K562 (cell line): Measurements from ENCODE around the gene DMGDH. TPM values are rescaled to one million over a fixed set of nuclear protein-coding genes. Genes with fewer than 3 reads are reported as not detected.

Experiments
- ATAC-seq: fragments of 200-7000 bp; cut with Tn5 transposase; 3 replicates; pipeline ENCODE4 v1.9.1; 2020; ENCODE audit warnings: moderate library complexity
- BruUV-seq: library from RNA; stranded (reverse); fragments of 400-500 nt; replicated peaks from 2 replicates; lab custom pipeline; 2021; lab: Mats Ljungman, UMichigan
- CTCF ChIA-PET: fragments of 300-600 bp; formaldehyde crosslinking; extraction: SDS; loops from one replicate; lab custom pipeline; 2021; ENCODE audit warnings: low intra/inter-chr PET ratio; lab: Yijun Ruan, JAX
- POLR2A ChIA-PET: fragments of 300-600, 350-650 bp; sonication (Branson Sonifier 250); formaldehyde crosslinking; extraction: SDS; loops from one replicate; lab custom pipeline; 2021; ENCODE audit warnings: antibody characterized with exemption, inconsistent platforms; lab: Yijun Ruan, JAX
- DNase-seq, 4 experiments: peaks; one replicate each; pipeline versions ENCODE4 v3.0.0 to v3.0.0-alpha.2; 2011 to 2018; ENCODE audit warnings: low spot score in 3 of 4, mixed read lengths in 3 of 4; ENCODE audit errors: extremely low read depth in 1 of 4
- FAIRE-seq: peaks from 2 replicates; lab custom pipeline; 2011; peaks lifted over from hg19 to GRCh38; lab: Jason Lieb, UNC
- H2AFZ ChIP-seq: 2 replicates; pipeline ENCODE4 v1.6.0; 2011; ENCODE audit warnings: low read depth, low read length, control low read depth, inconsistent platforms
- H3K27ac ChIP-seq: fragments of 200-600 bp; 3 replicates; pipeline ENCODE4 v1.8.0; 2011; ENCODE audit warnings: low read depth, mild to moderate bottlenecking, control low read depth, inconsistent platforms, low read length, moderate library complexity, mixed read lengths; ENCODE audit errors: extremely low read depth
- H3K27me3 ChIP-seq, 2 experiments: fragments of 300-600 bp in 1 of 2; 2 replicates in 1 of 2; 3 replicates in 1 of 2; pipeline versions ENCODE4 v1.6.0 to v1.8.0; 2011; ENCODE audit warnings: inconsistent platforms in 2 of 2, low read length in 2 of 2, mild to moderate bottlenecking in 1 of 2, mixed read lengths in 1 of 2, moderate library complexity in 1 of 2; ENCODE audit not compliant: control insufficient read depth in 2 of 2, insufficient read depth in 2 of 2
- H3K36me3 ChIP-seq: fragments of 300-600 bp; 3 replicates; pipeline ENCODE4 v1.8.0; 2011; ENCODE audit warnings: mild to moderate bottlenecking, low read length, inconsistent platforms; ENCODE audit not compliant: control insufficient read depth, insufficient read depth
- H3K4me1 ChIP-seq, 2 experiments: fragments of 200-600 bp in 1 of 2; replicated peaks in 1 of 2; 2 replicates in 1 of 2; 3 replicates in 1 of 2; pipeline versions ENCODE4 v1.5.1 to v1.8.0; 2011; ENCODE audit warnings: inconsistent platforms in 2 of 2, low read length in 2 of 2, mild to moderate bottlenecking in 1 of 2, mixed read lengths in 1 of 2, moderate library complexity in 1 of 2; ENCODE audit not compliant: control insufficient read depth in 2 of 2, insufficient read depth in 2 of 2
- H3K4me2 ChIP-seq: 2 replicates; pipeline ENCODE4 v1.6.1; 2011; ENCODE audit warnings: low read length, control low read depth, inconsistent platforms, mixed read lengths; ENCODE audit not compliant: insufficient read depth
- H3K4me3 ChIP-seq: fragments of 200-600 bp; sonication (generic), shearing (Covaris generic); 2 replicates; pipeline ENCODE4 v1.5.1; 2016; ENCODE audit warnings: control low read depth, inconsistent platforms
- H3K79me2 ChIP-seq: fragments of 200-600 bp; 3 replicates; pipeline ENCODE4 v1.8.0; 2011; ENCODE audit warnings: low read length, inconsistent platforms; ENCODE audit not compliant: control insufficient read depth, insufficient read depth
- H3K9ac ChIP-seq, 2 experiments: 2 replicates each; pipeline versions ENCODE4 v1.6.0 to v1.6.1; 2011; ENCODE audit warnings: low read depth in 2 of 2, low read length in 2 of 2, control low read depth in 1 of 2, inconsistent platforms in 1 of 2, mild to moderate bottlenecking in 1 of 2, mixed read lengths in 1 of 2; ENCODE audit not compliant: insufficient read depth in 1 of 2
- H3K9me1 ChIP-seq: one replicate; pipeline ENCODE4 v1.6.0; 2011; ENCODE audit warnings: inconsistent platforms, mild to moderate bottlenecking, low read length, moderate library complexity; ENCODE audit not compliant: control insufficient read depth, insufficient read depth
- H3K9me3 ChIP-seq: replicated peaks from 2 replicates; pipeline ENCODE4 v1.5.1; 2011; ENCODE audit warnings: low read depth, low read length, inconsistent platforms; ENCODE audit not compliant: control insufficient read depth, insufficient read depth
- H4K20me1 ChIP-seq: replicated peaks from 2 replicates; pipeline ENCODE4 v1.6.1; 2011; ENCODE audit warnings: low read length, inconsistent platforms, mixed read lengths; ENCODE audit not compliant: control insufficient read depth, insufficient read depth
- BRCA1 ChIP-seq, 2 experiments: fragments of 450-650 bp in 1 of 2; sonication (generic) in 1 of 2; formaldehyde crosslinking in 1 of 2; IDR thresholded peaks; 2 replicates each; pipeline versions ENCODE4 v1.5.0 to v1.6.1; 2017 to 2020; ENCODE audit warnings: mild to moderate bottlenecking in 1 of 2, missing genetic modification reagents in 1 of 2
- FIP1L1 ChIP-seq: fragments of 200-400 bp; formaldehyde crosslinking; IDR thresholded peaks from 2 replicates; pipeline ENCODE4 v1.6.1; 2018; ENCODE audit warnings: mild to moderate bottlenecking, low read depth, low read length; ENCODE audit not compliant: poor library complexity, severe bottlenecking
- HDAC2 ChIP-seq: fragments of 450-650 bp; IDR thresholded peaks from 2 replicates; pipeline ENCODE4 v1.6.1; 2016; ENCODE audit warnings: mild to moderate bottlenecking
- HIVEP1 ChIP-seq: fragments of 250-450 bp; sonication (Bioruptor Pico); IDR thresholded peaks from 2 replicates; pipeline ENCODE4 v1.4.0; 2020; ENCODE audit warnings: mild to moderate bottlenecking
- HSF4 ChIP-seq: fragments of 250-450 bp; sonication (Bioruptor Pico); IDR thresholded peaks from 2 replicates; pipeline ENCODE4 v2.1.2; 2022; ENCODE audit warnings: mild to moderate bottlenecking, moderate library complexity, borderline replicate concordance
- MBD2 ChIP-seq: sonication (generic); IDR thresholded peaks from 2 replicates; pipeline ENCODE4 v1.6.1; 2016; ENCODE audit warnings: low read depth, borderline replicate concordance
- SAFB ChIP-seq: fragments of 200-400 bp; formaldehyde crosslinking; IDR thresholded peaks from 2 replicates; pipeline ENCODE4 v1.6.1; 2017; ENCODE audit warnings: low read depth, low read length, borderline replicate concordance
- ZNF347 ChIP-seq: fragments of 450-650 bp; formaldehyde crosslinking; IDR thresholded peaks from 2 replicates; pipeline ENCODE4 v1.4.0; 2020; ENCODE audit warnings: low read depth, mild to moderate bottlenecking, moderate library complexity
- WGBS: fragments of 100-300 bp; shearing (Covaris generic); methylation state at CpG from one replicate; pipeline ENCODE4 v1.1.6; 2016; ENCODE audit warnings: low coverage, mixed read lengths; ENCODE audit not compliant: insufficient coverage; ENCODE audit errors: missing lambda C conversion rate; 5-methylcytosine and 5-hydroxymethylcytosine counted together
- in situ Hi-C: fragments of 300-500 bp; cut with MboI; formaldehyde crosslinking; loops from 4 replicates; pipeline ENCODE4 v1.15.0; 2018; ENCODE audit warnings: inconsistent platforms, mixed read lengths
- intact Hi-C: fragments of 100-400 bp; cut with micrococcal nuclease; formaldehyde crosslinking; loops from 2 replicates; pipeline ENCODE4 v1.14.2; 2022
- polyA plus RNA-seq, 8 experiments: library from polyadenylated mRNA; depleted of rRNA in 4 of 8; stranded (reverse) in 5 of 8; unstranded in 3 of 8; fragments of >200 nt; fragmentation: Nextera tagmentation in 2 of 8; fragmentation: Illumina TruSeq in 1 of 8; extraction: Ambion mirVana in 2 of 8; extraction: Trizol in 1 of 8; gene quantifications; 2 replicates each; pipeline versions ENCODE4 v1.2.1 to v1.2.3, GENCODE V29; 2011 to 2014; ENCODE audit warnings: inconsistent platforms in 1 of 8, missing spikeins in 1 of 8
- total RNA-seq, 7 experiments: library from RNA; depleted of rRNA in 6 of 7; stranded (reverse); fragments of >200 nt in 6 of 7; fragmentation: Illumina TruSeq in 2 of 7; extraction: Trizol in 2 of 7; gene quantifications; 2 replicates each; pipeline versions ENCODE4 v1.2.1 to v1.2.3, GENCODE V29; 2011 to 2021; ENCODE audit warnings: low replicate concordance in 1 of 7
- TF ChIP-seq, protein P1 (sequence below): sonication (generic); formaldehyde crosslinking; IDR thresholded peaks from 2 replicates; pipeline ENCODE4 v1.8.1; 2022; ENCODE audit warnings: missing genetic modification reagents
- TF ChIP-seq, protein P2 (sequence below), 2 experiments: IDR thresholded peaks; 2 replicates each; pipeline ENCODE4 v1.6.1; 2011; ENCODE audit warnings: borderline replicate concordance in 1 of 2, control low read depth in 1 of 2, low read depth in 1 of 2, low read length in 1 of 2, mild to moderate bottlenecking in 1 of 2, mixed read lengths in 1 of 2, moderate library complexity in 1 of 2; ENCODE audit not compliant: insufficient read depth in 1 of 2, insufficient read length in 1 of 2, poor library complexity in 1 of 2, severe bottlenecking in 1 of 2; ENCODE audit errors: extremely low read depth in 1 of 2

DMGDH gene
- total and polyA plus RNA-seq, 9 of the 15 experiments (the other 6 are each of a cell fraction or from before 2014, with no cell fraction given): 0.13 to 0.58 TPM; not detected in 7

DNA sequence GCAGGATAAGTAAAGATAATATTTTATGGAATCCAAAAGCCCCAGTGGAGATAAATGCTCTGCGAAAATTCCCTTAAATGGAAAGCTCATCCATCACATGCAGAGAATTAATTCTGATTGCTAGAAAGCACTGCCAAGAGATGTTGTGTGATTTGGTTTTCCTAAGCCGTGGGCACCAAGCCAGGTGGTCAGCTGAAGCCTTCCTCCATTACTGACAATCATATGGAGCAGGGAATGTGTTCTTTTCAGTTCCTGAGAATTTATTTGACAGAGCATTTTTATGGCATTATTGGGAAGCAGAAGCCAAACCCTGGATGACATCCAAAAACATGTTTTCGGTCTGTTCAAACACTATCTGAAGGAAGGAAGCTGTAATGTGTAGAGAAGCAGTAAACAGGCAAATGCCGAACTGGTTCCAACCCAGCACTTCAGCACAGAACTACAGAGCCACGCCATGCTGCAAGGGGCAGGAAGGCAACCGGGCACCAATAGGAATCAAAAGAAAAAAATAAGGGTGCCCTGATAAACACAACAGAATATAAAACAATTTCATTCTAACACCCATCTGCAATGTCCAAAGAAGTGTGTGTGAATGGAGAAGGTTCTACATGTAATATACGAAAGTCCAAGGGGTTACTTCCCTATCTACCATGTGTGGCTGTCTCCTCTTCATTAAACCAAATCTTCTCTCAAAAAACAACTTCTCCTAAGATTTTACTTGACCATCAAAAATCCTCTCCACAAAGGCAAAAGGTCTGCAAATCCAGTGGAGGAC is 96.6 kb downstream of the DMGDH start:
- ChIA-PET POLR2A (no interaction called here), CTCF (no interaction called here)
- H3K4me3 ChIP-seq: no peak overlapping the region
- no peak for DNase-seq
- no peaks in the 10 kb centered on the region for H3K36me3 ChIP-seq
- no peaks in the 10 kb centered on the region for H3K9me3 ChIP-seq
- no peak for FAIRE-seq
- peaks cover 12 to 17% of the 10 kb centered on the region in 2 experiments; a peak in 3 of 5 replicates for H3K27me3 ChIP-seq
- no peaks in the 10 kb centered on the region for H3K79me2 ChIP-seq
- H3K9ac ChIP-seq: no peak overlapping the region
- H3K4me1 ChIP-seq: no peaks in the 10 kb centered on the region
- TF ChIP-seq MBD2: no peak
- TF ChIP-seq SAFB: no peak
- TF ChIP-seq HDAC2: no peak
- TF ChIP-seq, protein P1, sequence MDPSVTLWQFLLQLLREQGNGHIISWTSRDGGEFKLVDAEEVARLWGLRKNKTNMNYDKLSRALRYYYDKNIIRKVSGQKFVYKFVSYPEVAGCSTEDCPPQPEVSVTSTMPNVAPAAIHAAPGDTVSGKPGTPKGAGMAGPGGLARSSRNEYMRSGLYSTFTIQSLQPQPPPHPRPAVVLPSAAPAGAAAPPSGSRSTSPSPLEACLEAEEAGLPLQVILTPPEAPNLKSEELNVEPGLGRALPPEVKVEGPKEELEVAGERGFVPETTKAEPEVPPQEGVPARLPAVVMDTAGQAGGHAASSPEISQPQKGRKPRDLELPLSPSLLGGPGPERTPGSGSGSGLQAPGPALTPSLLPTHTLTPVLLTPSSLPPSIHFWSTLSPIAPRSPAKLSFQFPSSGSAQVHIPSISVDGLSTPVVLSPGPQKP (CRISPR knock-in tag): no peak
- no peak for TF ChIP-seq BRCA1 (IDR thresholded peaks at IDR 0.05)
- no peak for TF ChIP-seq BRCA1 (CRISPR knock-in tag; IDR thresholded peaks at IDR 0.05)
- TF ChIP-seq ZNF347 (CRISPR knock-in tag): no peak
- no peak for TF ChIP-seq HSF4
- TF ChIP-seq FIP1L1: no peak
- TF ChIP-seq, protein P2, sequence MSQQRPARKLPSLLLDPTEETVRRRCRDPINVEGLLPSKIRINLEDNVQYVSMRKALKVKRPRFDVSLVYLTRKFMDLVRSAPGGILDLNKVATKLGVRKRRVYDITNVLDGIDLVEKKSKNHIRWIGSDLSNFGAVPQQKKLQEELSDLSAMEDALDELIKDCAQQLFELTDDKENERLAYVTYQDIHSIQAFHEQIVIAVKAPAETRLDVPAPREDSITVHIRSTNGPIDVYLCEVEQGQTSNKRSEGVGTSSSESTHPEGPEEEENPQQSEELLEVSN (IDR thresholded peaks at IDR 0.05; ENCODE audit: borderline replicate concordance in 1 of 2, extremely low read depth in 1 of 2, insufficient read depth in 1 of 2, insufficient read length in 1 of 2, low read depth in 1 of 2, low read length in 1 of 2, poor library complexity in 1 of 2, severe bottlenecking in 1 of 2): no peak
- TF ChIP-seq HIVEP1 (CRISPR knock-in tag): no peak
- 7% methylated on average over 7 of the region's 7 CpGs for WGBS
- H4K20me1 ChIP-seq: no peaks in the 10 kb centered on the region; the same call in 1 of the 2 replicates
- no peak overlapping the region for H3K27ac ChIP-seq
- H2AFZ ChIP-seq: no peak overlapping the region
- intact Hi-C loops (no loop called here), in situ Hi-C loops (no loop called here)
- no peaks in the 10 kb centered on the region for H3K9me1 ChIP-seq
- no TSS peak for BruUV-seq
- no peak for ATAC-seq
- H3K4me2 ChIP-seq: no peak overlapping the region
